Mammary epithelial cell (primary cell): ENCODE measurements around the gene MAD1L1.

ENCODE experiments used
- CTCF ChIP-seq, 2 donors: IDR thresholded peaks in 1 of 2; conservative IDR thresholded peaks in 1 of 2; 2 replicates each; pipeline ENCODE4 v1.5.1; 2011 to 2012; ENCODE audit warnings: inconsistent platforms in 2 of 2, low read length in 2 of 2, mild to moderate bottlenecking in 2 of 2, control low read depth in 1 of 2, low read depth in 1 of 2; ENCODE audit not compliant: insufficient read depth in 1 of 2; ENCODE audit errors: extremely low read depth in 1 of 2
- EZH2 ChIP-seq: IDR thresholded peaks from 2 replicates; pipeline ENCODE4 v1.6.1; 2012; ENCODE audit warnings: low read length, inconsistent platforms, borderline replicate concordance

GRCh38 chr7:1999278-1999984 is 233.3 kb downstream of the MAD1L1 start:
- TF ChIP-seq CTCF (conservative IDR thresholded peaks at IDR 0.05 in 1 of 2, IDR thresholded peaks at IDR 0.05 in 1 of 2; ENCODE audit: extremely low read depth in 1 of 2, insufficient read depth in 1 of 2, low read depth in 1 of 2, low read length in 2 of 2), result no peak
- TF ChIP-seq EZH2, result no peak
